GM20000 (cell line): Measurements from ENCODE around the gene ACOT4.

ENCODE experiments used
- DNase-seq: peaks from one replicate; pipeline ENCODE4 v3.0.0; 2012; ENCODE audit warnings: low spot score
- TF ChIP-seq, protein P1 (sequence below): IDR thresholded peaks from 2 replicates; pipeline ENCODE4 v1.5.1; 2012; ENCODE audit warnings: mild to moderate bottlenecking, control low read depth; ENCODE audit errors: extremely low read depth, missing control alignments

ACOT4 gene

DNA sequence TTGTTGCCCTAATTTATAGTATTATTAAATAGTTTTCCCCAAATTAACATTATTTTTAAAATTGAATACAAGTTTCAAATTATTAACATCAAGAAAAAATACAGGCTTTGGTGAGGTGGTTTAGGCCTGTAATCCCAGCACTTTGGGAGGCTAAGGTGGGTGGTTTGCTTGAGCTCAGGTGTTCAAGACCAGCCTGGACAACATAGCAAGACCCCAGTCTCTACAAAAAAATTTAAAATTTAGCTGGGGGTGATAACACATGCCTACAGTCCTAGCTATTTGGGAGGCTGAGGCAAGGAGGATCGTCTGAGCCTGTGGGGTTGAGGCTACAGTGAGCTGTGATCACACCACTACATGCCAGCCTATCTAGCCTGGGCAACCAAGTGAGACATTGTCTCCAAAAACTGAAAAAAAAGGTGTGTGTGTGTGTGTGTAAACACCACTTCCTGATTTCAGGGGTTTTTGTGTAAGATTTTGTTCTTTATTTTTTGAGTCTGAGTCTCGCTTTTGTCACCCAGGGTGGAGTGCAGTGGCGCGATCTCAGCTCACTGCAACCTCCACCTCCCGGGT is 49.2 kb downstream of the ACOT4 start:
- no peak for DNase-seq
- TF ChIP-seq, protein P1, sequence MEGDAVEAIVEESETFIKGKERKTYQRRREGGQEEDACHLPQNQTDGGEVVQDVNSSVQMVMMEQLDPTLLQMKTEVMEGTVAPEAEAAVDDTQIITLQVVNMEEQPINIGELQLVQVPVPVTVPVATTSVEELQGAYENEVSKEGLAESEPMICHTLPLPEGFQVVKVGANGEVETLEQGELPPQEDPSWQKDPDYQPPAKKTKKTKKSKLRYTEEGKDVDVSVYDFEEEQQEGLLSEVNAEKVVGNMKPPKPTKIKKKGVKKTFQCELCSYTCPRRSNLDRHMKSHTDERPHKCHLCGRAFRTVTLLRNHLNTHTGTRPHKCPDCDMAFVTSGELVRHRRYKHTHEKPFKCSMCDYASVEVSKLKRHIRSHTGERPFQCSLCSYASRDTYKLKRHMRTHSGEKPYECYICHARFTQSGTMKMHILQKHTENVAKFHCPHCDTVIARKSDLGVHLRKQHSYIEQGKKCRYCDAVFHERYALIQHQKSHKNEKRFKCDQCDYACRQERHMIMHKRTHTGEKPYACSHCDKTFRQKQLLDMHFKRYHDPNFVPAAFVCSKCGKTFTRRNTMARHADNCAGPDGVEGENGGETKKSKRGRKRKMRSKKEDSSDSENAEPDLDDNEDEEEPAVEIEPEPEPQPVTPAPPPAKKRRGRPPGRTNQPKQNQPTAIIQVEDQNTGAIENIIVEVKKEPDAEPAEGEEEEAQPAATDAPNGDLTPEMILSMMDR, result no peak

DNA sequence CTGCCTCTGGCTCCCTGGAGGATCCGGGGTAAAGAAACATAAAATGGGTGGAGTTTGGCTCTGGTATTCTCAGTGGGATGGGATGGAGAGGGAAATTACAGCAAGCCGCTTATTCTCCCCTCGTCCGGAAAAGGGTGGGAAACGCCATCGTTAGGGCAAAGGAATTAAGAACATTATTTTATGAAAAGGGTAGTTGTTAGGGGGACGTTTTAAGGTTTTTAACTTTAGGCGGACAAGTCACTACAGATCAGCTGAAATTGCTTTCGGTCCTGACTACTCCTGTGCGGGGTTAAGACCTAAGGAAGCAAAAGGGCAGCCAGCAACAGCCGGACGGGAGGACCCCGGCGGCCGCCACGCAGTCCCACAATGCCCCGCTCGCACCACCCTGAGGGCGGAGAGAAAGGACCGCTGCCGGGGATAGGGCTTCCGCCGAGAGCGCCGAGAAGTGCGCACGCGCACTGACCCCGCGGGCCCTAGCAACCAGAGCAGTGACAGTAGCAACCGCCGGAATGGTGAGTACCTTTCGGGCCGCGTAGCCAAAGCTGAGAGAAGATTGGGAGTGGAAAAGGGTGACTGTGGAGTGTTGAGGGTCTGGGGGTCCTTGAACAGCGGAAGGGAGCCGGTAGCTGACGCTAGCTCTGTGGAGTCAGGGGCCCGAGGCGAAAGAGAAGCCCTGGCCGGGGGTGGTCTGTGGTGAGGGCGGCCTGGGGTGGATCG is 53.0 kb downstream of the ACOT4 start, which contains the start of gene DNAL1:
Gene DNAL1 (plus strand): TSS at position 456 of the 717 bp plus-strand sequence. CDS start 54 bp downstream, at position 510.
- TF ChIP-seq, protein P1, result no peak
- DNase-seq, result peak; percentile 96

DNA sequence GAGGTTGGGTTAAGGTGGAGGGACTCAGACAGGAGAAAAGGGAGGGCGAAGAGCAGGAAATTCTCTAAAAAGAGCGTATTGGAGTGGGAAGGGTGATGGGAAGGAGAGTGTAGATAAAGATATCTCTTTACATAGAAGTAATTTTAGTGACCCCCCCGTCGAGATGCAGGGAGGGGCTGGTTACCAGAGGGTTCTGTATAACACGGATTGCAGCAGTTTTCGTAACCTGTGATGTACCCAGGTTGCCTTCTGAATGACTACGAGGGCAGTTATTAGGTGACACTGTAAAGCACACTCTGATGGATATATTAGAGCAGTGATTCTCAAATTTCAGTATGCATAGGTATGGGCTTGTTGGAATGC is 53.6 kb downstream of the ACOT4 start:
- TF ChIP-seq, protein P1, result no peak
- no peak for DNase-seq
